Ovary (tissue), 9 donors: ENCODE data around the gene TRDMT1. TPM values are rescaled to one million over a fixed set of nuclear protein-coding genes. Genes with fewer than 3 reads are reported as not detected.

Experiments
- DNase-seq, 5 donors: peaks; one replicate each; pipeline ENCODE4 v3.0.0-alpha.2; 2019 to 2020
- H3K27ac ChIP-seq, 2 donors: fragments of 200-600 bp; one replicate each; pipeline versions ENCODE4 v1.5.1 to v1.8.0; 2019 to 2022
- H3K27me3 ChIP-seq: fragments of 200-600 bp; one replicate; pipeline ENCODE4 v1.8.0; 2022
- H3K36me3 ChIP-seq: fragments of 200-600 bp; sonication (generic); one replicate; pipeline ENCODE4 v1.5.1; 2019
- H3K4me1 ChIP-seq: one replicate; pipeline ENCODE4 v1.8.1; 2013; ENCODE audit warnings: mild to moderate bottlenecking, moderate library complexity; ENCODE audit not compliant: insufficient read depth
- H3K4me3 ChIP-seq: fragments of 200-600 bp; sonication (generic); one replicate; pipeline ENCODE4 v1.5.1; 2017
- H3K9me3 ChIP-seq, 2 donors: fragments of 200-600 bp in 1 of 2; sonication (generic) in 1 of 2; one replicate each; pipeline versions ENCODE4 v1.5.1 to v1.8.1; 2013 to 2019; ENCODE audit warnings: mild to moderate bottlenecking in 1 of 2, moderate library complexity in 1 of 2
- EP300 ChIP-seq: sonication (generic); formaldehyde crosslinking; IDR thresholded peaks from one replicate; pipeline ENCODE4 v1.6.1; 2017; ENCODE audit warnings: antibody characterized with exemption
- POLR2A ChIP-seq: fragments of 450-650 bp; IDR thresholded peaks from one replicate; pipeline ENCODE4 v1.6.1; 2017; ENCODE audit warnings: antibody characterized with exemption, mild to moderate bottlenecking, moderate library complexity
- WGBS, 3 donors: extraction: QIAGEN DNeasy Blood & Tissue Kit in 1 of 3; methylation state at CpG; one replicate each; pipeline versions ENCODE4 v1.1.5 to v1.1.7; 2013 to 2017; 5-methylcytosine and 5-hydroxymethylcytosine counted together
- intact Hi-C, 4 donors: fragments of 100-400 bp; cut with DNase I; formaldehyde crosslinking; loops; one replicate each; pipeline versions ENCODE4 v1.11.0 to v1.15.1; 2022 to 2023
- polyA plus RNA-seq, 2 donors: library from polyadenylated mRNA; stranded (reverse); fragments of 200-250 nt in 1 of 2; fragments of 350-450 nt in 1 of 2; fragmentation: Illumina TruSeq in 1 of 2; extraction: RNeasy Lipid Tissue Mini Kit (QIAGEN cat#74804) in 1 of 2; gene quantifications; one replicate each; pipeline ENCODE4 v1.2.3, GENCODE V29; 2013 to 2014
- total RNA-seq, 7 donors: library from RNA; depleted of rRNA in 2 of 7; stranded (reverse); fragments of >200 nt in 2 of 7; fragmentation: NEBNext Ultra II Directional in 3 of 7; extraction: Animal tissue kit (Norgen Biotek cat#: 25700) in 3 of 7; gene quantifications; one replicate each; pipeline versions ENCODE4 v1.1.0 to v1.2.4, GENCODE V29; 2016 to 2023
- TF ChIP-seq, protein P1 (sequence below), 3 donors: fragments of 450-650 bp in 2 of 3; fragments of 200-600 bp in 1 of 3; IDR thresholded peaks; one replicate each; pipeline versions ENCODE4 v1.5.1 to v1.8.0; 2016 to 2022; ENCODE audit warnings: antibody characterized with exemption in 3 of 3, mild to moderate bottlenecking in 1 of 3
- donor health status: DM: no; HTN: no; CAD: no; lungs with moderate emphysema.
- donor health status: DM: no; HTN: no; CAD: no.
- donor health status: Bipolar disorder and iron deficiency.
- donor health status: DM: yes; HTN: yes; CAD: no.
- donor health status: DM: no; HTN: no; CAD: no.
- donor health status: DM: yes; HTN: yes; CAD: no.

TRDMT1 gene
- total and polyA plus RNA-seq, 9 donors = 3.2 to 24.3 (median 15.9) TPM

- Histone ChIP-seq H3K4me1 (peaks cover 10% of the 10 kb centered on the region), H3K9me3 (no peaks in the 10 kb centered on the region), H3K27ac (peak overlapping the region in 1 of 2 donors; percentile 51), H3K4me3 (peak overlapping the region; percentile 17), H3K36me3 (no peaks in the 10 kb centered on the region), H3K27me3 (no peaks in the 10 kb centered on the region)
- TF ChIP-seq, protein P1, sequence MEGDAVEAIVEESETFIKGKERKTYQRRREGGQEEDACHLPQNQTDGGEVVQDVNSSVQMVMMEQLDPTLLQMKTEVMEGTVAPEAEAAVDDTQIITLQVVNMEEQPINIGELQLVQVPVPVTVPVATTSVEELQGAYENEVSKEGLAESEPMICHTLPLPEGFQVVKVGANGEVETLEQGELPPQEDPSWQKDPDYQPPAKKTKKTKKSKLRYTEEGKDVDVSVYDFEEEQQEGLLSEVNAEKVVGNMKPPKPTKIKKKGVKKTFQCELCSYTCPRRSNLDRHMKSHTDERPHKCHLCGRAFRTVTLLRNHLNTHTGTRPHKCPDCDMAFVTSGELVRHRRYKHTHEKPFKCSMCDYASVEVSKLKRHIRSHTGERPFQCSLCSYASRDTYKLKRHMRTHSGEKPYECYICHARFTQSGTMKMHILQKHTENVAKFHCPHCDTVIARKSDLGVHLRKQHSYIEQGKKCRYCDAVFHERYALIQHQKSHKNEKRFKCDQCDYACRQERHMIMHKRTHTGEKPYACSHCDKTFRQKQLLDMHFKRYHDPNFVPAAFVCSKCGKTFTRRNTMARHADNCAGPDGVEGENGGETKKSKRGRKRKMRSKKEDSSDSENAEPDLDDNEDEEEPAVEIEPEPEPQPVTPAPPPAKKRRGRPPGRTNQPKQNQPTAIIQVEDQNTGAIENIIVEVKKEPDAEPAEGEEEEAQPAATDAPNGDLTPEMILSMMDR (IDR thresholded peaks at IDR 0.05) = no peak
- peak; percentile 21 for TF ChIP-seq POLR2A
- 16 to 24% (median 18%) methylated on average over 14 of the region's 14 CpGs for WGBS, 3 donors
- intact Hi-C loops = no loop called here
- DNase-seq = peak; percentile 40 to 74 (median 49)
These were observed 32.0 kb upstream of the TRDMT1 start for GRCh38 chr10:17233286-17233991.

GRCh38 chr10:17232276-17232960 is 30.9 kb upstream of the TRDMT1 start:
- Histone ChIP-seq H3K36me3 (no peaks in the 10 kb centered on the region), H3K27me3 (no peaks in the 10 kb centered on the region), H3K9me3 (no peaks in the 10 kb centered on the region), H3K4me1 (peaks cover 10% of the 10 kb centered on the region), H3K27ac (peak overlapping the region in 1 of 2 donors; percentile 99), H3K4me3 (peak overlapping the region; percentile 7)
- intact Hi-C loops = no loop called here
- TF ChIP-seq, protein P1 (IDR thresholded peaks at IDR 0.05) = no peak
- peak; percentile 2 for TF ChIP-seq POLR2A
- 4 to 17% (median 7%) methylated on average over 3 of the region's 3 CpGs for WGBS, 3 donors
- DNase-seq = no peak

GRCh38 chr10:17231788-17232187 is 30.3 kb upstream of the TRDMT1 start:
- intact Hi-C loops = no loop called here
- H3K36me3 ChIP-seq = no peaks in the 10 kb centered on the region
- peaks cover 13% of the 10 kb centered on the region for H3K4me1 ChIP-seq
- TF ChIP-seq POLR2A = peak; percentile 9
- TF ChIP-seq EP300 = no peak
- no peaks in the 10 kb centered on the region for H3K27me3 ChIP-seq
- no peak for DNase-seq
- WGBS, 3 donors = 6 to 15% (median 9%) methylated on average over 1 of the region's 1 CpG
- H3K27ac ChIP-seq = peak overlapping the region in 1 of 2 donors; percentile 99
- H3K4me3 ChIP-seq = peak overlapping the region; percentile 64
- no peaks in the 10 kb centered on the region for H3K9me3 ChIP-seq

DNA sequence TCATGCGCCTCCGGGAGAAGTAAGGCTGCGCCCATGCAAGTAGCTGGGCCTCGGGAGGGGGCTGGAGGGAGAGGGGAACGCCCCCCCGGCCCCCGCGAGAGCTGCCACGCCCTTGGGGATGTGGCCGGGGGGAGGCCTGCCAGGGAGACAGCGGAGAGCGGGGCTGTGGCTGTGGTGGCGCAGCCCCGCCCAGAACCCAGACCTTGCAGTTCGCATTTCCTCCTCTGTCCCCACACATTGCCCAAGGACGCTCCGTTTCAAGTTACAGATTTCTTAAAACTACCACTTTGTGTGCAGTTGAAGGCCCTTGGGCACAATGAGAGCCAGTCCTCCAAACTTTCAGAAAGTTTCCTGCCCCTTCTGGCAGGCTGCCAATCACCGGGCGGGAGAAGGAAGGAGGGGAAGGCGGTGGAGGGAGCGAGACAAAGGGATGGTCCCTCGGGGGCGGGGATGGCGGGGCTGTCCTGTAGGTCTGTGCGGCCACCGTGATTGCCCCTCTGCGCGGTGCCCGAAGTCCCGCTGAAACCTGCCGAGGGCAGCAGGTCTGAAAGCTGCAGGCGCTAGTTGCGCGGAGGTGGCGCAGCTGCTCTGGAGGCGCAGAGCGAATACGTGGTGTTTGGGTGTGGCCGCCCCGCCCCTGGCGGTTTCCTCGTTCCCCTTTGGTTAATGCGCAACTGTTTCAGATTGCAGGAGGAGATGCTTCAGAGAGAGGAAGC is 28.7 kb upstream of the TRDMT1 start:
- TF ChIP-seq, protein P1 (IDR thresholded peaks at IDR 0.05) = no peak
- TF ChIP-seq POLR2A (peak; percentile 9), EP300 (no peak)
- intact Hi-C loops = loop anchor here in 3 of 4 donors (2.0 to 10.0 kb wide), 4 partner anchors 29 to 233 kb away; partner anchors contain the start of gene TRDMT1 (in 2 of the 3)

More for the DNA sequence above, 28.7 kb upstream of the TRDMT1 start:
- peak overlapping the region; percentile 96 to 99 for H3K27ac ChIP-seq
- no peaks in the 10 kb centered on the region for H3K27me3 ChIP-seq
- no peaks in the 10 kb centered on the region for H3K9me3 ChIP-seq
- WGBS, 3 donors = 1% methylated on average over 43 of the region's 43 CpGs
- peak overlapping the region; percentile 64 for H3K4me3 ChIP-seq
- peaks cover 16% of the 10 kb centered on the region for H3K4me1 ChIP-seq
- peak; percentile 78 to 88 (median 83) for DNase-seq
- no peaks in the 10 kb centered on the region for H3K36me3 ChIP-seq
